Kidney epithelial cell (primary cell): ENCODE measurements around the gene MACROD2. TPM values are rescaled to one million over a fixed set of nuclear protein-coding genes. Genes with fewer than 3 reads are reported as not detected.
A peak's percentile ranks its signal among the peaks of the same experiment; 100 is the strongest.

Experiments used
- DNase-seq: peaks from one replicate; pipeline ENCODE4 v3.0.0-alpha.2; 2010; ENCODE audit warnings: low read depth
- H3K27me3 ChIP-seq: 2 replicates; pipeline ENCODE4 v1.6.0; 2011; ENCODE audit warnings: low read length; ENCODE audit not compliant: control insufficient read depth, insufficient read depth
- H3K36me3 ChIP-seq: 2 replicates; pipeline ENCODE4 v1.5.1; 2011; ENCODE audit warnings: low read length; ENCODE audit not compliant: control insufficient read depth, insufficient read depth
- H3K4me3 ChIP-seq: 2 replicates; pipeline ENCODE4 v1.5.1; 2011; ENCODE audit warnings: low read depth, mild to moderate bottlenecking, control low read depth, low read length
- CTCF ChIP-seq: IDR thresholded peaks from 2 replicates; pipeline ENCODE4 v1.5.1; 2011; ENCODE audit warnings: mild to moderate bottlenecking, moderate library complexity, low read length, control low read depth, inconsistent platforms; ENCODE audit not compliant: insufficient read depth, poor library complexity, severe bottlenecking
- total RNA-seq: library from RNA; depleted of rRNA; stranded (reverse); fragments of >200 nt; gene quantifications from 2 replicates; pipeline ENCODE4 v1.2.3, GENCODE V29; 2015

The MACROD2 gene
- total RNA-seq, 1 donor from 2014 or later, result 0.79 TPM

- no peak for DNase-seq
- Histone ChIP-seq H3K36me3 (no peaks in the 10 kb centered on the region), H3K4me3 (no peak overlapping the region), H3K27me3 (no peaks in the 10 kb centered on the region)
- TF ChIP-seq CTCF, result no peak
Observed at GRCh38 chr20:14960831-14961230, 965.5 kb downstream of the MACROD2 start.

DNA sequence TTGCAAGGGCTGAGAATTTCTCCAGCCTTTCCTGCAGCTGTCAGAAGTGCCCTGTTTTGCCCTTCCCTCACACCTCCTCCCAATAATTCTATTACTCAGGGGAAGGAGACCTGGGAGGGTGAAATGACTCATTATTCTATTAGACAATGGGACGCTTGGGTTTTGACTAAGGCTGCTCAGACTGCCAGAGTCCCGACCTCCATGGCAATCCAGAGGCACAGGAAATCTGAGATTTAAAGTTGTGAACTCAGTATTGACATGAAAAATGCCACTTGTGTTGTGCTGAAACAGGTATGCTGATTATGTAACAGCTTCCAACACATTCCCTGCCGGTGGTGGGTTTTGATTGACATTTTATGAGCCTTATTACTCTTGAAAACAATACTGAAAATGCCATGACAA is 967.9 kb downstream of the MACROD2 start:
- DNase-seq, result peak; percentile 48
- no peak overlapping the region for H3K4me3 ChIP-seq
- H3K27me3 ChIP-seq, result no peaks in the 10 kb centered on the region
- H3K36me3 ChIP-seq, result no peaks in the 10 kb centered on the region
- TF ChIP-seq CTCF, result no peak

DNA sequence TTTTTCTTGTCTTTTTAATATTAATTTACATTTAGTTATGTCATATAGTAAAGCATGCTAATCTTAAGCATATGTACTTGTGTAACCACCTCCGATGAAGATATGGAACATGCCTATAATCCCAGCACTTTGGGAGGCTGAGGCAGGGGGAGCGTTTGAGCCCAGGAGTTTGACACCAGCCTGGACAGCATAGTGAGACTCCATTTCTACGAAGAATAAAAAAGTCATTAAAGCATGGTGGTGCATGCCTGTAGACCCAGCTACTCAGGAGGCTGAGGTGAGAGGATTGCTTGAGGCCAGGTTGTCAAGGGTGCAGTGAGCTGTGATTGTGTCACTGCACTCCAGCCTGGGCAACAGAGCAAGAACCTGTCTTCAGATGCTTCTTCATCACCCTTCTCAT is 970.9 kb downstream of the MACROD2 start:
- H3K27me3 ChIP-seq, result no peaks in the 10 kb centered on the region
- H3K36me3 ChIP-seq, result no peaks in the 10 kb centered on the region
- no peak for TF ChIP-seq CTCF
- no peak for DNase-seq
- no peak overlapping the region for H3K4me3 ChIP-seq

- no peaks in the 10 kb centered on the region for H3K27me3 ChIP-seq
- H3K4me3 ChIP-seq, result no peak overlapping the region
- no peak for DNase-seq
- no peaks in the 10 kb centered on the region for H3K36me3 ChIP-seq
- TF ChIP-seq CTCF, result no peak
Observed at GRCh38 chr20:14966808-14967207, 971.5 kb downstream of the MACROD2 start.

GRCh38 chr20:14972256-14972655 is 976.9 kb downstream of the MACROD2 start:
- H3K36me3 ChIP-seq, result no peaks in the 10 kb centered on the region
- no peak for DNase-seq
- H3K4me3 ChIP-seq, result no peak overlapping the region
- no peak for TF ChIP-seq CTCF
- H3K27me3 ChIP-seq, result no peaks in the 10 kb centered on the region

GRCh38 chr20:14972690-14973089 is 977.4 kb downstream of the MACROD2 start:
- DNase-seq, result no peak
- H3K27me3 ChIP-seq, result no peaks in the 10 kb centered on the region
- no peaks in the 10 kb centered on the region for H3K36me3 ChIP-seq
- H3K4me3 ChIP-seq, result no peak overlapping the region
- TF ChIP-seq CTCF, result no peak
